ENCODE measurements around the gene SLC22A7. TPM values are rescaled to one million over a fixed set of nuclear protein-coding genes. Genes with fewer than 3 reads are reported as not detected.

Gene SLC22A7
- polyA plus RNA-seq, 1 donor (not counting 4 experiments of a cell fraction or from before 2014, with no cell fraction given): not detected

- Histone ChIP-seq H3K9ac (ENCODE audit: control insufficient read depth, extremely low read depth, insufficient read depth, low read length) (no peak overlapping the region), H3K4me3 (ENCODE audit: control insufficient read depth in 2 of 3, extremely low read depth in 1 of 3, insufficient read depth in 2 of 3, low read depth in 1 of 3, low read length in 3 of 3) (no peak overlapping the region), H3K9me3 (ENCODE audit: control insufficient read depth, low read depth, low read length) (no peaks in the 10 kb centered on the region), H3K27ac (ENCODE audit: control insufficient read depth, insufficient read depth, low read length) (no peak overlapping the region), H3K27me3 (ENCODE audit: control insufficient read depth, extremely low read depth, insufficient read depth, low read length) (peaks cover 40% of the 10 kb centered on the region), H4K20me1 (ENCODE audit: control insufficient read depth, extremely low read depth, insufficient read depth, low read length) (no peaks in the 10 kb centered on the region), H3K4me1 (ENCODE audit: control insufficient read depth, extremely low read depth, insufficient read depth, low read length) (peaks cover 4% of the 10 kb centered on the region), H3K9me1 (ENCODE audit: control insufficient read depth, extremely low read depth, insufficient read depth, low read length) (no peaks in the 10 kb centered on the region), H3K4me2 (ENCODE audit: control insufficient read depth, extremely low read depth, insufficient read depth, low read depth, low read length) (no peak overlapping the region), H3K79me2 (ENCODE audit: control insufficient read depth, insufficient read depth, low read length) (no peaks in the 10 kb centered on the region), H3K36me3 (ENCODE audit: control insufficient read depth in 2 of 2, extremely low read depth in 1 of 2, insufficient read depth in 2 of 2, low read length in 2 of 2) (no peaks in the 10 kb centered on the region), H2AFZ (ENCODE audit: control insufficient read depth, low read length) (no peak overlapping the region)
- TF ChIP-seq CTCF (optimal IDR thresholded peaks at IDR 0.05 in 1 of 3, IDR thresholded peaks at IDR 0.05 in 1 of 3, conservative IDR thresholded peaks at IDR 0.05 in 1 of 3; ENCODE audit: extremely low read depth in 1 of 3, insufficient read depth in 2 of 3, low read length in 3 of 3): no peak
- TF ChIP-seq EZH2 (IDR thresholded peaks at IDR 0.05; ENCODE audit: low read length): no peak
- FAIRE-seq: no peak
- dilution Hi-C loops (cut with MboI; ENCODE audit: extremely low pct_ligation_motif_present, low sequenced_read_pairs): no loop called here
- DNase-seq (ENCODE audit: low read depth, low spot score): no peak
Observed at GRCh38 chr6:43286980-43287716, 10.9 kb upstream of the SLC22A7 start.

DNA sequence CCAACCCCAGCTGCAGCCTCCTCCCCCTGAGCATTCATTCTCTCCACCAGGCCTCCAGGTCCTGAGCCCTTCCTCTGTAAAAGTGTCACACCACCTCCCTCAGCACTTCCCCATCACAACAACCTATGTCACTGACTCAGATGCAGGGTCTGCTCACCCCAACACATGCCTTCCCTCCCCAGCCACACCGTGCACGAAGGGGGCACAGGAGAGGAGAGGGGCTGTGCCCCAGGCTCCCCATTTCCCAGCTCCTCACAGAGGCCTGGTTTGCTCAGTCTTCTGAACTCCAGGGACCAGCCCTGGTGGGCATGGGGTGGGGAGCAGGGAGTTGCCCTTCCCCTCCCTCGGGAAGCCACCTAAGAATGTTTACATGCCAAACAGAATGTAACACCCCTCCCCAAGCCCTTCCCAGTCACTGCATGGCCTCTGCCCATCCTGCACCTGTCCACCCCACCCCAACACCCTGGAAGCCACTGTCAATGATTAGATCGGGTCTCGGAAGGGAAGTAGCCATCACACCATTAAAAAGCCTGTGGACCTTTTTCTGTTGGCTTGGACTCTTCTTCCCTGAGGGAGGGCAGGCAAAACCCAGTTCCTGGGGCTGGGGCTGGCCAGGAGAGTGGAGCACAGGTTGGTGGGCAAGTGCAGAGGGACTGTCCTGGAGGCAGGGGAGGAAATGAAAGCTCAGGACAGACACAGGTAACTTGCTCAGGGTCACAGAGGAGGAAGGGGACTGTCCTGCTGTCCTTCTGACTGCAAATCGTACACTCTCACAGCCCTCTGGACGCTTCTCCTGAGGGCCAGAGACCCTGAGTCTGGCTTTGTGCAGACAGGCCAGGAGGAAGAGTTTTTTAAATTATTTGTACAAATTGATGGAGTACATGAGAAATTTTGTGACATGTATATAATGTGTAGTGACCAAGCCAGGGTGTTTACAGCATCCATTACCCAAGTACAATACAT is 10.1 kb upstream of the SLC22A7 start:
- Histone ChIP-seq H3K9me1 (ENCODE audit: control insufficient read depth, extremely low read depth, insufficient read depth, low read length) (no peaks in the 10 kb centered on the region), H3K9ac (ENCODE audit: control insufficient read depth, extremely low read depth, insufficient read depth, low read length) (no peak overlapping the region), H3K4me3 (ENCODE audit: control insufficient read depth in 2 of 3, extremely low read depth in 1 of 3, insufficient read depth in 2 of 3, low read depth in 1 of 3, low read length in 3 of 3) (no peak overlapping the region), H3K27ac (ENCODE audit: control insufficient read depth, insufficient read depth, low read length) (no peak overlapping the region), H4K20me1 (ENCODE audit: control insufficient read depth, extremely low read depth, insufficient read depth, low read length) (no peaks in the 10 kb centered on the region), H3K4me2 (ENCODE audit: control insufficient read depth, extremely low read depth, insufficient read depth, low read depth, low read length) (no peak overlapping the region), H3K4me1 (ENCODE audit: control insufficient read depth, extremely low read depth, insufficient read depth, low read length) (peaks cover 4% of the 10 kb centered on the region), H3K27me3 (ENCODE audit: control insufficient read depth, extremely low read depth, insufficient read depth, low read length) (peaks cover 39% of the 10 kb centered on the region), H3K79me2 (ENCODE audit: control insufficient read depth, insufficient read depth, low read length) (no peaks in the 10 kb centered on the region), H2AFZ (ENCODE audit: control insufficient read depth, low read length) (no peak overlapping the region), H3K36me3 (ENCODE audit: control insufficient read depth in 2 of 2, extremely low read depth in 1 of 2, insufficient read depth in 2 of 2, low read length in 2 of 2) (no peaks in the 10 kb centered on the region), H3K9me3 (ENCODE audit: control insufficient read depth, low read depth, low read length) (no peaks in the 10 kb centered on the region)
- FAIRE-seq (no peak), DNase-seq (ENCODE audit: low read depth, low spot score) (no peak)
- dilution Hi-C loops (cut with MboI; ENCODE audit: extremely low pct_ligation_motif_present, low sequenced_read_pairs): no loop called here
- TF ChIP-seq EZH2 (IDR thresholded peaks at IDR 0.05; ENCODE audit: low read length) (no peak), CTCF (optimal IDR thresholded peaks at IDR 0.05 in 1 of 3, IDR thresholded peaks at IDR 0.05 in 1 of 3, conservative IDR thresholded peaks at IDR 0.05 in 1 of 3; ENCODE audit: extremely low read depth in 1 of 3, insufficient read depth in 2 of 3, low read length in 3 of 3) (no peak)
